Endometrial microvascular endothelial cells (primary cell): Measurements from ENCODE around the gene PGAM2. TPM values are rescaled to one million over a fixed set of nuclear protein-coding genes. Genes with fewer than 3 reads are reported as not detected.

Source experiments
- in situ Hi-C: cut with HindIII; loops from 2 replicates; pipeline ENCODE4 v1.10.0; 2017; ENCODE audit warnings: low sequenced_read_pairs, low pct_unique_long_range_greater_than_20kb; ENCODE audit errors: inconsistent ontology term
- total RNA-seq: library from RNA; depleted of rRNA; stranded (reverse); fragments of >200 nt; gene quantifications from one replicate; pipeline ENCODE4 v1.2.3, GENCODE V29; 2015; ENCODE audit errors: inconsistent ontology term

PGAM2 gene
- total RNA-seq, 1 donor from 2014 or later = not detected

GRCh38 chr7:44059219-44060090, 5.9 kb downstream of the PGAM2 start:
- in situ Hi-C loops = no loop called here

- in situ Hi-C loops = no loop called here
Observed at GRCh38 chr7:44058759-44059218, 6.6 kb downstream of the PGAM2 start.

- in situ Hi-C loops = no loop called here
Observed at GRCh38 chr7:44057849-44058758, 7.3 kb downstream of the PGAM2 start.

GRCh38 chr7:44057181-44057848, 8.1 kb downstream of the PGAM2 start:
- in situ Hi-C loops = no loop called here

GRCh38 chr7:44056681-44057080, 8.7 kb downstream of the PGAM2 start:
- in situ Hi-C loops = no loop called here

GRCh38 chr7:44052771-44053365, 12.5 kb downstream of the PGAM2 start:
- in situ Hi-C loops = no loop called here

GRCh38 chr7:44051611-44052220, 13.7 kb downstream of the PGAM2 start:
- in situ Hi-C loops = no loop called here

- in situ Hi-C loops = no loop called here
Observed at GRCh38 chr7:44050915-44051560, 14.3 kb downstream of the PGAM2 start.

- in situ Hi-C loops = no loop called here
Observed at GRCh38 chr7:44050121-44050914, 15.0 kb downstream of the PGAM2 start.

GRCh38 chr7:44048031-44048795, 17.2 kb downstream of the PGAM2 start:
- in situ Hi-C loops = no loop called here

GRCh38 chr7:44046321-44047061, 18.9 kb downstream of the PGAM2 start:
- in situ Hi-C loops = no loop called here

- in situ Hi-C loops = no loop called here
Observed at GRCh38 chr7:44045226-44046014, 19.9 kb downstream of the PGAM2 start.

- in situ Hi-C loops = no loop called here
Observed at GRCh38 chr7:44044315-44045225, 20.8 kb downstream of the PGAM2 start, which contains the start of gene DBNL. TSS of gene DBNL (plus strand) at chr7:44044702. CDS start at chr7:44044738, 36 bp downstream.

GRCh38 chr7:44043902-44044301, 21.5 kb downstream of the PGAM2 start:
- in situ Hi-C loops = no loop called here
